HEK293 (cell line): ENCODE measurements around the gene ARMC5.

Source experiments
- CTCF ChIP-seq: fragments of 450-650 bp; formaldehyde crosslinking; IDR thresholded peaks from 2 replicates; pipeline ENCODE4 v1.5.1; 2016; ENCODE audit warnings: missing biosample characterization, missing genetic modification characterization
- HOXC10 ChIP-seq: sonication (generic); formaldehyde crosslinking; IDR thresholded peaks from 2 replicates; pipeline ENCODE4 v1.8.1; 2023; ENCODE audit warnings: mild to moderate bottlenecking, missing genetic modification reagents
- MYNN ChIP-seq: fragments of 450-650 bp; formaldehyde crosslinking; IDR thresholded peaks from 2 replicates; pipeline ENCODE4 v1.5.1; 2016; ENCODE audit warnings: missing biosample characterization, missing genetic modification characterization, borderline replicate concordance
- OSR2 ChIP-seq: fragments of 450-650 bp; formaldehyde crosslinking; IDR thresholded peaks from 2 replicates; pipeline ENCODE4 v1.5.1; 2016; ENCODE audit warnings: missing biosample characterization, missing genetic modification characterization
- PRDM10 ChIP-seq: fragments of 450-650 bp; formaldehyde crosslinking; IDR thresholded peaks from 2 replicates; pipeline ENCODE4 v1.5.1; 2016; ENCODE audit warnings: missing biosample characterization, missing genetic modification characterization
- YY1 ChIP-seq: fragments of 450-650 bp; formaldehyde crosslinking; IDR thresholded peaks from 2 replicates; pipeline ENCODE4 v1.5.1; 2018; ENCODE audit warnings: missing biosample characterization, missing genetic modification characterization
- ZNF138 ChIP-seq: fragments of 450-650 bp; formaldehyde crosslinking; IDR thresholded peaks from 2 replicates; pipeline ENCODE4 v1.5.1; 2016; ENCODE audit warnings: missing biosample characterization, missing genetic modification characterization, borderline replicate concordance
- ZNF202 ChIP-seq: fragments of 450-650 bp; formaldehyde crosslinking; IDR thresholded peaks from 2 replicates; pipeline ENCODE4 v1.5.1; 2016; ENCODE audit warnings: missing biosample characterization, missing genetic modification characterization, borderline replicate concordance
- ZNF274 ChIP-seq, 2 experiments: fragments of 200-500 bp in 1 of 2; fragments of 450-650 bp in 1 of 2; sonication (Bioruptor generic) in 1 of 2; formaldehyde crosslinking in 1 of 2; IDR thresholded peaks; 2 replicates each; pipeline versions ENCODE4 v1.5.1 to v1.6.1; 2014 to 2016; ENCODE audit warnings: borderline replicate concordance in 1 of 2, inconsistent platforms in 1 of 2, low read length in 1 of 2, missing biosample characterization in 1 of 2, missing genetic modification characterization in 1 of 2
- ZNF426 ChIP-seq: fragments of 450-650 bp; formaldehyde crosslinking; IDR thresholded peaks from 2 replicates; pipeline ENCODE4 v1.5.1; 2017; ENCODE audit warnings: missing biosample characterization, missing genetic modification characterization, mild to moderate bottlenecking, inconsistent platforms, moderate library complexity

- TF ChIP-seq YY1 (no peak), ZNF202 (tag by site-specific recombination) (no peak), CTCF (tag by site-specific recombination) (no peak), ZNF274 (IDR thresholded peaks at IDR 0.05; ENCODE audit: low read length) (no peak), ZNF274 (tag by site-specific recombination; IDR thresholded peaks at IDR 0.05; ENCODE audit: borderline replicate concordance) (no peak), ZNF426 (no peak), MYNN (tag by site-specific recombination) (no peak), OSR2 (tag by site-specific recombination) (no peak), ZNF138 (tag by site-specific recombination) (no peak), PRDM10 (tag by site-specific recombination) (no peak), HOXC10 (CRISPR knock-in tag) (no peak)
Measured at GRCh38 chr16:31489616-31490584, 30.6 kb downstream of the ARMC5 start.
